K562 (cell line): ENCODE data around the gene MAGI1. TPM values are rescaled to one million over a fixed set of nuclear protein-coding genes. Genes with fewer than 3 reads are reported as not detected.

Experiments used
- CBFA2T2 ChIP-seq: fragments of 450-650 bp; conservative IDR thresholded peaks from 2 replicates; pipeline ENCODE4 v1.6.1; 2017; ENCODE audit warnings: mild to moderate bottlenecking
- CEBPB ChIP-seq: fragments of 450-650 bp; IDR thresholded peaks from 2 replicates; pipeline ENCODE4 v1.6.1; 2016; ENCODE audit warnings: missing genetic modification characterization, missing compliant biosample characterization
- HNRNPH1 ChIP-seq: fragments of 200-400 bp; formaldehyde crosslinking; optimal IDR thresholded peaks from 2 replicates; pipeline ENCODE3; 2017; ENCODE audit warnings: low read depth, mild to moderate bottlenecking, low read length, moderate library complexity
- IFI16 ChIP-seq: fragments of 250-450 bp; sonication (Bioruptor Pico); IDR thresholded peaks from 2 replicates; pipeline ENCODE4 v2.1.2; 2022; ENCODE audit warnings: mild to moderate bottlenecking, inconsistent platforms
- KLF16 ChIP-seq: IDR thresholded peaks from 2 replicates; pipeline ENCODE4 v1.6.1; 2016; ENCODE audit warnings: antibody characterized with exemption
- SIRT6 ChIP-seq: IDR thresholded peaks from one replicate; pipeline ENCODE4 v1.6.1; 2012; ENCODE audit warnings: low read depth, mild to moderate bottlenecking, control low read depth, inconsistent platforms, low read length, moderate library complexity
- SMAD1 ChIP-seq: fragments of 150-350 bp; IDR thresholded peaks from 2 replicates; pipeline ENCODE4 v1.6.1; 2014; ENCODE audit warnings: low read length, low read depth; ENCODE audit not compliant: partially characterized antibody
- ZFP1 ChIP-seq: fragments of 450-650 bp; formaldehyde crosslinking; IDR thresholded peaks from 2 replicates; pipeline ENCODE4 v1.4.0; 2020; ENCODE audit warnings: mild to moderate bottlenecking, mixed read lengths
- polyA plus RNA-seq, 8 experiments: library from polyadenylated mRNA; depleted of rRNA in 4 of 8; stranded (reverse) in 5 of 8; unstranded in 3 of 8; fragments of >200 nt; fragmentation: Nextera tagmentation in 2 of 8; fragmentation: Illumina TruSeq in 1 of 8; extraction: Ambion mirVana in 2 of 8; extraction: Trizol in 1 of 8; gene quantifications; 2 replicates each; pipeline versions ENCODE4 v1.2.1 to v1.2.3, GENCODE V29; 2011 to 2014; ENCODE audit warnings: inconsistent platforms in 1 of 8, missing spikeins in 1 of 8
- total RNA-seq, 7 experiments: library from RNA; depleted of rRNA in 6 of 7; stranded (reverse); fragments of >200 nt in 6 of 7; fragmentation: Illumina TruSeq in 2 of 7; extraction: Trizol in 2 of 7; gene quantifications; 2 replicates each; pipeline versions ENCODE4 v1.2.1 to v1.2.3, GENCODE V29; 2011 to 2021; ENCODE audit warnings: low replicate concordance in 1 of 7
- TF ChIP-seq, protein P1 (sequence below): sonication (generic); formaldehyde crosslinking; IDR thresholded peaks from 2 replicates; pipeline ENCODE4 v1.8.0; 2023; ENCODE audit warnings: mild to moderate bottlenecking, missing genetic modification reagents
- TF ChIP-seq, protein P2 (sequence below): fragments of 250-450 bp; sonication (Bioruptor Pico); IDR thresholded peaks from 2 replicates; pipeline ENCODE4 v1.8.0; 2021; ENCODE audit warnings: mild to moderate bottlenecking, moderate library complexity
- TF ChIP-seq, protein P3 (sequence below), 2 experiments: fragments of 450-650 bp; formaldehyde crosslinking in 1 of 2; IDR thresholded peaks; 2 replicates each; pipeline versions ENCODE4 v1.4.0 to v1.6.1; 2014 to 2020; ENCODE audit warnings: mild to moderate bottlenecking in 2 of 2, borderline replicate concordance in 1 of 2, low read depth in 1 of 2

Gene MAGI1
- total and polyA plus RNA-seq, 9 of the 15 experiments (the other 6 are each of a cell fraction or from before 2014, with no cell fraction given), result 7.8 to 59.4 (median 43.2) TPM

DNA sequence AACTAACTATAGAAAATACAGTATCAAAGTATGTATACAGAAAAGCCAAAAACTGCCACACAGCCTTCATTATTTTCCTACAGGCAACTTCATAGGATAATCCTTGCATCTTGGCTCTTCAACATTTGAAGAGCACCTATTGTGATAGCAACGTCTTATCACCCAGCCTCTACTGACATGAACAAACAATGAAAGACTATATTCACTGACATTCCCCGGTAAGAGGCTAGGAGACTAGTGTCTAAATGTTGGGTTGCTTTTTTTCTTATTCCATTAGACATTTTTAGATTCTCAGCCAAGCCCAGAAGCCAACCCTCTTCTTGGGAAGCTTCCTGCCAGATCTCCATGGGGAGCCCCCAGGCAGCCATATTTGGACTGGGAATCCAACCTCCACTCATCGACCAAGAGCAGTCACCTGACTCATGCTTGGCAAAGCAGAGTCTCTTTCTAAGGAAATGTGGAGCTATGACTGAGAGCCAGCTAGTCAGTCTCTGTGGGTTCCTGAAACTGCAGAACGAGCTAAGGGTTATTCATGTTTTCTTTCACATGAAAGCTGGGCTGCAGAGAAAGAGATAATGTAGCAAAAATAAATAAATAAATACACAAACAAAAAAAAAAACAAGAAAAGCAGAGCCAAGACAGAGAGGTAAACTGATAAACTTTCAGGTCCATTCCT, 227.5 kb downstream of the MAGI1 start (continued):
- TF ChIP-seq, protein P1, sequence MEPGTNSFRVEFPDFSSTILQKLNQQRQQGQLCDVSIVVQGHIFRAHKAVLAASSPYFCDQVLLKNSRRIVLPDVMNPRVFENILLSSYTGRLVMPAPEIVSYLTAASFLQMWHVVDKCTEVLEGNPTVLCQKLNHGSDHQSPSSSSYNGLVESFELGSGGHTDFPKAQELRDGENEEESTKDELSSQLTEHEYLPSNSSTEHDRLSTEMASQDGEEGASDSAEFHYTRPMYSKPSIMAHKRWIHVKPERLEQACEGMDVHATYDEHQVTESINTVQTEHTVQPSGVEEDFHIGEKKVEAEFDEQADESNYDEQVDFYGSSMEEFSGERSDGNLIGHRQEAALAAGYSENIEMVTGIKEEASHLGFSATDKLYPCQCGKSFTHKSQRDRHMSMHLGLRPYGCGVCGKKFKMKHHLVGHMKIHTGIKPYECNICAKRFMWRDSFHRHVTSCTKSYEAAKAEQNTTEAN (CRISPR knock-in tag), result no peak
- TF ChIP-seq, protein P2, sequence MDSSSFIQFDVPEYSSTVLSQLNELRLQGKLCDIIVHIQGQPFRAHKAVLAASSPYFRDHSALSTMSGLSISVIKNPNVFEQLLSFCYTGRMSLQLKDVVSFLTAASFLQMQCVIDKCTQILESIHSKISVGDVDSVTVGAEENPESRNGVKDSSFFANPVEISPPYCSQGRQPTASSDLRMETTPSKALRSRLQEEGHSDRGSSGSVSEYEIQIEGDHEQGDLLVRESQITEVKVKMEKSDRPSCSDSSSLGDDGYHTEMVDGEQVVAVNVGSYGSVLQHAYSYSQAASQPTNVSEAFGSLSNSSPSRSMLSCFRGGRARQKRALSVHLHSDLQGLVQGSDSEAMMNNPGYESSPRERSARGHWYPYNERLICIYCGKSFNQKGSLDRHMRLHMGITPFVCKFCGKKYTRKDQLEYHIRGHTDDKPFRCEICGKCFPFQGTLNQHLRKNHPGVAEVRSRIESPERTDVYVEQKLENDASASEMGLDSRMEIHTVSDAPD (CRISPR knock-in tag), result no peak
- TF ChIP-seq, protein P3, sequence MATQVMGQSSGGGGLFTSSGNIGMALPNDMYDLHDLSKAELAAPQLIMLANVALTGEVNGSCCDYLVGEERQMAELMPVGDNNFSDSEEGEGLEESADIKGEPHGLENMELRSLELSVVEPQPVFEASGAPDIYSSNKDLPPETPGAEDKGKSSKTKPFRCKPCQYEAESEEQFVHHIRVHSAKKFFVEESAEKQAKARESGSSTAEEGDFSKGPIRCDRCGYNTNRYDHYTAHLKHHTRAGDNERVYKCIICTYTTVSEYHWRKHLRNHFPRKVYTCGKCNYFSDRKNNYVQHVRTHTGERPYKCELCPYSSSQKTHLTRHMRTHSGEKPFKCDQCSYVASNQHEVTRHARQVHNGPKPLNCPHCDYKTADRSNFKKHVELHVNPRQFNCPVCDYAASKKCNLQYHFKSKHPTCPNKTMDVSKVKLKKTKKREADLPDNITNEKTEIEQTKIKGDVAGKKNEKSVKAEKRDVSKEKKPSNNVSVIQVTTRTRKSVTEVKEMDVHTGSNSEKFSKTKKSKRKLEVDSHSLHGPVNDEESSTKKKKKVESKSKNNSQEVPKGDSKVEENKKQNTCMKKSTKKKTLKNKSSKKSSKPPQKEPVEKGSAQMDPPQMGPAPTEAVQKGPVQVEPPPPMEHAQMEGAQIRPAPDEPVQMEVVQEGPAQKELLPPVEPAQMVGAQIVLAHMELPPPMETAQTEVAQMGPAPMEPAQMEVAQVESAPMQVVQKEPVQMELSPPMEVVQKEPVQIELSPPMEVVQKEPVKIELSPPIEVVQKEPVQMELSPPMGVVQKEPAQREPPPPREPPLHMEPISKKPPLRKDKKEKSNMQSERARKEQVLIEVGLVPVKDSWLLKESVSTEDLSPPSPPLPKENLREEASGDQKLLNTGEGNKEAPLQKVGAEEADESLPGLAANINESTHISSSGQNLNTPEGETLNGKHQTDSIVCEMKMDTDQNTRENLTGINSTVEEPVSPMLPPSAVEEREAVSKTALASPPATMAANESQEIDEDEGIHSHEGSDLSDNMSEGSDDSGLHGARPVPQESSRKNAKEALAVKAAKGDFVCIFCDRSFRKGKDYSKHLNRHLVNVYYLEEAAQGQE (IDR thresholded peaks at IDR 0.05; ENCODE audit: borderline replicate concordance), result no peak
- TF ChIP-seq, protein P3 (CRISPR knock-in tag; IDR thresholded peaks at IDR 0.05; ENCODE audit: low read depth), result no peak
- TF ChIP-seq KLF16, result no peak
- no peak for TF ChIP-seq SIRT6
- TF ChIP-seq SMAD1, result no peak
- TF ChIP-seq CBFA2T2, result no peak
- no peak for TF ChIP-seq IFI16
- TF ChIP-seq ZFP1 (CRISPR knock-in tag), result no peak
- no peak for TF ChIP-seq HNRNPH1
- no peak for TF ChIP-seq CEBPB
